K562 (cell line): ENCODE results near the gene PCBP2. TPM values are rescaled to one million over a fixed set of nuclear protein-coding genes. Genes with fewer than 3 reads are reported as not detected.

Experiments used
- CC2D1A ChIP-seq: fragments of 450-650 bp; IDR thresholded peaks from 2 replicates; pipeline ENCODE4 v1.6.1; 2017; ENCODE audit warnings: mild to moderate bottlenecking
- GTF2A2 ChIP-seq: IDR thresholded peaks from 2 replicates; pipeline ENCODE4 v1.6.1; 2016; ENCODE audit warnings: mild to moderate bottlenecking, missing genetic modification characterization, missing compliant biosample characterization
- HNRNPH1 ChIP-seq: fragments of 200-400 bp; formaldehyde crosslinking; optimal IDR thresholded peaks from 2 replicates; pipeline ENCODE3; 2017; ENCODE audit warnings: low read depth, mild to moderate bottlenecking, low read length, moderate library complexity
- MITF ChIP-seq: IDR thresholded peaks from 2 replicates; pipeline ENCODE4 v1.6.1; 2014; ENCODE audit warnings: antibody characterized with exemption
- NFRKB ChIP-seq: fragments of 450-650 bp; IDR thresholded peaks from 2 replicates; pipeline ENCODE4 v1.6.1; 2016; ENCODE audit warnings: low read depth
- NR2C2 ChIP-seq, 2 experiments: fragments of 200-800 bp in 1 of 2; sonication (Bioruptor generic) in 1 of 2; sonication (generic) in 1 of 2; formaldehyde crosslinking in 1 of 2; IDR thresholded peaks; 2 replicates each; pipeline versions ENCODE4 v1.6.1 to v1.8.0; 2016 to 2022; ENCODE audit warnings: mild to moderate bottlenecking in 1 of 2, missing compliant biosample characterization in 1 of 2, missing genetic modification characterization in 1 of 2, missing genetic modification reagents in 1 of 2
- PRDM10 ChIP-seq: fragments of 450-650 bp; IDR thresholded peaks from 2 replicates; pipeline ENCODE4 v1.6.1; 2018; ENCODE audit not compliant: partially characterized antibody
- RFX1 ChIP-seq: fragments of 450-650 bp; IDR thresholded peaks from 2 replicates; pipeline ENCODE4 v1.6.1; 2016; ENCODE audit warnings: mild to moderate bottlenecking, moderate library complexity
- RHOXF2B ChIP-seq: fragments of 250-450 bp; sonication (Bioruptor Pico); conservative IDR thresholded peaks from 2 replicates; pipeline ENCODE4 v1.5.1; 2021
- RNF219 ChIP-seq: fragments of 250-450 bp; sonication (Bioruptor Pico); IDR thresholded peaks from 2 replicates; pipeline ENCODE4 v1.5.0; 2022; ENCODE audit warnings: mild to moderate bottlenecking
- RUNX1 ChIP-seq: sonication (generic); IDR thresholded peaks from 2 replicates; pipeline ENCODE4 v1.6.1; 2016; ENCODE audit warnings: antibody characterized with exemption, low read depth
- SMC3 ChIP-seq: conservative IDR thresholded peaks from 2 replicates; pipeline ENCODE4 v1.6.1; 2011; ENCODE audit warnings: low read depth, low read length, improper control_type of control experiment; ENCODE audit not compliant: insufficient read depth
- TCF7 ChIP-seq: sonication (generic); IDR thresholded peaks from 2 replicates; pipeline ENCODE4 v1.6.1; 2016; ENCODE audit warnings: antibody characterized with exemption, borderline replicate concordance
- TFE3 ChIP-seq: fragments of 450-650 bp; formaldehyde crosslinking; IDR thresholded peaks from 2 replicates; pipeline ENCODE4 v1.4.0; 2020; ENCODE audit warnings: mild to moderate bottlenecking, mixed read lengths
- USF1 ChIP-seq: sonication (generic); formaldehyde crosslinking; IDR thresholded peaks from 2 replicates; pipeline ENCODE4 v1.9.0; 2022; ENCODE audit warnings: mild to moderate bottlenecking, missing genetic modification reagents
- ZBTB8A ChIP-seq: fragments of 450-650 bp; IDR thresholded peaks from 2 replicates; pipeline ENCODE4 v1.6.1; 2018; ENCODE audit warnings: mild to moderate bottlenecking, moderate library complexity; ENCODE audit not compliant: partially characterized antibody
- ZNF184 ChIP-seq: sonication (generic); formaldehyde crosslinking; IDR thresholded peaks from 2 replicates; pipeline ENCODE4 v1.5.0; 2020; ENCODE audit warnings: missing genetic modification reagents
- polyA plus RNA-seq, 8 experiments: library from polyadenylated mRNA; depleted of rRNA in 4 of 8; stranded (reverse) in 5 of 8; unstranded in 3 of 8; fragments of >200 nt; fragmentation: Nextera tagmentation in 2 of 8; fragmentation: Illumina TruSeq in 1 of 8; extraction: Ambion mirVana in 2 of 8; extraction: Trizol in 1 of 8; gene quantifications; 2 replicates each; pipeline versions ENCODE4 v1.2.1 to v1.2.3, GENCODE V29; 2011 to 2014; ENCODE audit warnings: inconsistent platforms in 1 of 8, missing spikeins in 1 of 8
- total RNA-seq, 7 experiments: library from RNA; depleted of rRNA in 6 of 7; stranded (reverse); fragments of >200 nt in 6 of 7; fragmentation: Illumina TruSeq in 2 of 7; extraction: Trizol in 2 of 7; gene quantifications; 2 replicates each; pipeline versions ENCODE4 v1.2.1 to v1.2.3, GENCODE V29; 2011 to 2021; ENCODE audit warnings: low replicate concordance in 1 of 7

Gene PCBP2
- total and polyA plus RNA-seq, 9 of the 15 experiments (the other 6 are each of a cell fraction or from before 2014, with no cell fraction given) = 137 to 831 (median 328) TPM

GRCh38 chr12:53424626-53425514 lies 27.0 kb upstream of the PCBP2 start (continued):
- no peak for TF ChIP-seq NR2C2 (CRISPR knock-in tag; IDR thresholded peaks at IDR 0.05)
- peak; percentile 71 for TF ChIP-seq NR2C2 (tag; IDR thresholded peaks at IDR 0.05)
- no peak for TF ChIP-seq GTF2A2 (tag)
- no peak for TF ChIP-seq SMC3
- no peak for TF ChIP-seq CC2D1A
- TF ChIP-seq RFX1 = peak; percentile 95
- TF ChIP-seq NFRKB = 0 out of 2 replicates have a peak, but pooled peaks have one; percentile 18
- no peak for TF ChIP-seq RNF219
- no peak for TF ChIP-seq ZNF184 (CRISPR knock-in tag)
- no peak for TF ChIP-seq HNRNPH1
- TF ChIP-seq MITF = peak; percentile 99
- TF ChIP-seq RUNX1 = no peak
- TF ChIP-seq TCF7 = no peak
- TF ChIP-seq USF1 = peak; percentile 61
- no peak for TF ChIP-seq RHOXF2B (CRISPR knock-in tag)
- TF ChIP-seq ZBTB8A = no peak
- TF ChIP-seq PRDM10 = no peak
- peak; percentile 83 for TF ChIP-seq TFE3
